Activated CD8-positive, alpha-beta memory T cell treated with anti-CD3 and anti-CD28 coated beads, Interleukin-2, amount 50 U/mL, for 48 hours (primary cell): ENCODE results near the gene CCDC85C.

ENCODE experiments used
- DNase-seq: peaks from one replicate; pipeline ENCODE4 v3.0.0-alpha.2; 2020

The CCDC85C gene

GRCh38 chr14:99628887-99629618 is 25.0 kb upstream of the CCDC85C start:
- DNase-seq, result peak; percentile 87

- no peak for DNase-seq
These were observed 23.7 kb upstream of the CCDC85C start for GRCh38 chr14:99627510-99628381.

GRCh38 chr14:99627100-99627499 is 23.1 kb upstream of the CCDC85C start:
- DNase-seq, result no peak

GRCh38 chr14:99626041-99626648 is 22.1 kb upstream of the CCDC85C start:
- no peak for DNase-seq

GRCh38 chr14:99625476-99625875 is 21.5 kb upstream of the CCDC85C start:
- DNase-seq, result no peak

GRCh38 chr14:99624971-99625370 is 21.0 kb upstream of the CCDC85C start:
- DNase-seq, result no peak

- DNase-seq, result no peak
These were observed 20.0 kb upstream of the CCDC85C start for GRCh38 chr14:99624024-99624423.

GRCh38 chr14:99621948-99622347 is 17.9 kb upstream of the CCDC85C start:
- no peak for DNase-seq

GRCh38 chr14:99619835-99620834 is 16.1 kb upstream of the CCDC85C start:
- DNase-seq, result no peak

- no peak for DNase-seq
These were observed 13.1 kb upstream of the CCDC85C start for GRCh38 chr14:99616832-99617800.

- no peak for DNase-seq
These were observed 11.6 kb upstream of the CCDC85C start for GRCh38 chr14:99615497-99616157.

GRCh38 chr14:99612738-99613330 is 8.8 kb upstream of the CCDC85C start:
- DNase-seq, result no peak

GRCh38 chr14:99612071-99612737 is 8.2 kb upstream of the CCDC85C start:
- no peak for DNase-seq

GRCh38 chr14:99611646-99612045 is 7.6 kb upstream of the CCDC85C start:
- DNase-seq, result no peak

GRCh38 chr14:99609245-99610170 is 5.5 kb upstream of the CCDC85C start:
- DNase-seq, result no peak

- no peak for DNase-seq
These were observed 4.6 kb upstream of the CCDC85C start for GRCh38 chr14:99608591-99608990.

GRCh38 chr14:99606359-99606758 is 2.4 kb upstream of the CCDC85C start:
- no peak for DNase-seq

- peak; percentile 79 for DNase-seq
These were observed 1.4 kb upstream of the CCDC85C start for GRCh38 chr14:99605299-99605961.
